Stimulated activated naive CD8-positive, alpha-beta T cell treated with anti-CD3 and anti-CD28 coated beads, Interleukin-15, Interleukin-2, amounts not matched to agents 100 ng/mL and 50 ng/mL, for 24 hours (primary cell): Measurements from ENCODE around the gene HAUS1.
"Not testable (repeated sequence)": the region's sequence is repeated elsewhere in the genome, so short reads cannot be mapped to it uniquely, and the experiment has no call there.

Experiments used
- H3K27ac Mint-ChIP-seq: one replicate; pipeline ENCODE4 v1.8.0; 2021; ENCODE audit warnings: mild to moderate bottlenecking, mixed read lengths
- H3K27me3 Mint-ChIP-seq: one replicate; pipeline ENCODE4 v1.8.0; 2021; ENCODE audit warnings: mixed read lengths
- H3K36me3 Mint-ChIP-seq: one replicate; pipeline ENCODE4 v1.8.0; 2021; ENCODE audit warnings: low read depth, mixed read lengths
- H3K4me1 Mint-ChIP-seq: one replicate; pipeline ENCODE4 v1.8.0; 2021; ENCODE audit warnings: low read depth, mixed read lengths
- H3K4me3 Mint-ChIP-seq: one replicate; pipeline ENCODE4 v1.8.0; 2021; ENCODE audit warnings: mild to moderate bottlenecking, mixed read lengths
- H3K9me3 Mint-ChIP-seq: one replicate; pipeline ENCODE4 v1.8.0; 2021; ENCODE audit warnings: mixed read lengths

The HAUS1 gene

DNA sequence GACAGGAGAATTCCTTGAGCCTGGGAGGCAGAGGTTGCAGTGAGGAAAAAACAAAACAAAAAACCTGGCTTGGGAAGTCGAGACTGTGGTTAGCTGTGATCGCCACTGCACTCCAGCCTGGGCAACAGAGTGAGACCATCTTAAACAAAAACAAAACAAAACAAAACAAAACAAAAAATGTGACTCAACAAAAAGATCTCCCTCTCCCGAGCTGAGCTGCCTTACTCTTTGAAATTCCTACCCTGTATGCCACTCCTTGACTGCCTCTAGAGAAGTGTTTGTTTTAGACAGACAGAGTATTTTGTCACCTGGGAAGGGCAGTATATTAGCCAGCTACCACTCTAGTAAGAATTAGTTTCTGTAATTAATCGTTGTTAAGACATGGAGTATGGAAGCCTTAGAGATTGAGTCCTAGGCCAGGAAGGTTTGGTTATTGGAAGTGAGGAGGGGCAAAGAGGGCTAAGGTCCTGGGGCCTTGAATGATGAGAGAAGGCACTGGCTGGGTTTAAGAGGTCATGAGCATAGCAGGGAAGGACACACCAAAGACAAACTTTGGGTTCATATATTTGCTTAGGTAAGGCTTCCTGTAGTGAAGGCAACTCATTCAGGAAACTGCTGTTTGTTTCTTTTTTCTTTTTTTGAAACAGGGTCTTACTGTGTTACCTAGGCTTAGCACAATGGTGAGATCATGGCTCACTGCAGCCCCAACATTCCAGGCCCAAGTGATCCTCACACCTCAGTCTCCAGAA, 56.0 kb downstream of the HAUS1 start:
- Mint-ChIP-seq H3K36me3 (no peaks in the 10 kb centered on the region), H3K4me1 (peaks cover 36% of the 10 kb centered on the region), H3K27ac (no peak overlapping the region), H3K4me3 (no peak overlapping the region), H3K27me3 (no peaks in the 10 kb centered on the region), H3K9me3 (no peaks in the 10 kb centered on the region)

DNA sequence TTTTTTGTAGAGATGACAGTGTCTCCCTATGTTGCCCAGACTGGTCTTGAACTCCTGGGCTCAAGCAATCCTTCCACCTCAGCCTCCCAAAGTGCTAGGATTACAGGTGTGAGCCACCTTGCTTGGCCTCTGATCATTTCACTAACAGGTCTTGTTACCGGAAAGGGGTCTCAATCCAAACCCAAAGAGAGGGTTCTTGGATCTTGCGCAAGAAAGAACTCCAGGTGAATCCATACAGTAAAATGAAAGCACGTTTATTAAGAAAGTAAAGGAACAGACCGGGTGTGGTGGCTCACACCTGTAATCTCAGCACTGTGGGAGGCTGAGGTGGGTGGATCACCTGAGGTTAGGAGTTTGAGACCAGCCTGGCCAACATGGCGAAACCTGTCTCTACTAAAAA, 56.7 kb downstream of the HAUS1 start:
- peaks cover 30% of the 10 kb centered on the region for H3K4me1 Mint-ChIP-seq
- H3K27ac Mint-ChIP-seq, H3K36me3 Mint-ChIP-seq, H3K4me3 Mint-ChIP-seq, H3K27me3 Mint-ChIP-seq, H3K9me3 Mint-ChIP-seq: not testable (repeated sequence)

DNA sequence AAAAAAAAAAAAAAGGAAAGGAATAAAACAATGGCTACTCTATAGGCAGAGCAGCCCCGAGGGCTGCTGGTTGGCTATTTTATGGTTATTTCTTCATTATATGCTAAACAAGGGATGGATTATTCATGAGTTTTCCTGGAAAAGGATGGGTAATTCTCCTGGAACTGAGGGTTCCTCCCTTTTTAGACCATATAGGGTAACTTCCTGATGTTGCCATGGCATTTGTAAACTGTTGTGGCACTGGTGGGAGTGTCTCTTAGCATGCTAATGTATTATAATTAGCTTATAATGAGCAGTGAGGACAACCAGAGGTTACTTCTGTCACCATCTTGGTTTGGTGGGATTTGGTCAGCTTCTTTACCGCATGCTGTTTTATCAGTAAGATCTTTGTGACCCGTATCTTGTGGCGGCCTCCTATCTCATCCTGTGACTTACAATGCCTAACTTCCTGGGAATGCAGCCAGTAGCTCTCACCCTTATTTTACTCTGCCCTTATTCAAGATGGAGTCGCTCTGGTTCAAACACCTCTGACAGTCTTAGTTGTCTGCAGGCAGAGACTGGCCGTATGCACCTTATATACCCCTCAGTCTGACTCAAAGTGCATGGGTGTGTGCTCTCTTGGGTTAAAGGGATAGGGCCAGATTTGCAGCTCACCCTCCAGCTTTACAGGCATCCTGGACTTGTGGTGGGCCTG, 57.7 kb downstream of the HAUS1 start:
- no peaks in the 10 kb centered on the region for H3K36me3 Mint-ChIP-seq
- H3K27me3 Mint-ChIP-seq = no peaks in the 10 kb centered on the region
- H3K4me3 Mint-ChIP-seq = no peak overlapping the region
- H3K27ac Mint-ChIP-seq = no peak overlapping the region
- no peaks in the 10 kb centered on the region for H3K9me3 Mint-ChIP-seq
- H3K4me1 Mint-ChIP-seq = peaks cover 26% of the 10 kb centered on the region

DNA sequence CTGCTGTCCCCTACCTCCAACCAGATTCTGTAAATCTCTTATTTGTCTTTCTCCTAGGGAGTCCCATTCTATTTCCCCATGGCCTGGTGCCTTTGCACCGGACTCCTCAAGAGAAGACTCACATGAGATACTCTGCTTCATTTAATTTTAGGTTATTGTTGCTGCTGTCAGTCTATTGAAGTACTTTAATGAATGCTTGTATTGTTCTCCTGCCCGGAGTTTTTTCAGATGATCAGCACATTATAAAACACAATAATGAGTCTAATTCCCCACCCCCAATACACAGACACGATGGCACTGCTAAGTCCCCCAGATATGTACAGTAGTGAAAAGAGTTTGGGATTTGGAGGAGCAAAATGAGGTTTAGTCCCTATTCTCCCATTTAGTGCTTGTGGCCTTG, 58.9 kb downstream of the HAUS1 start:
- no peak overlapping the region for H3K4me3 Mint-ChIP-seq
- no peaks in the 10 kb centered on the region for H3K9me3 Mint-ChIP-seq
- H3K27ac Mint-ChIP-seq = no peak overlapping the region
- peaks cover 22% of the 10 kb centered on the region for H3K4me1 Mint-ChIP-seq
- no peaks in the 10 kb centered on the region for H3K27me3 Mint-ChIP-seq
- H3K36me3 Mint-ChIP-seq = no peaks in the 10 kb centered on the region

DNA sequence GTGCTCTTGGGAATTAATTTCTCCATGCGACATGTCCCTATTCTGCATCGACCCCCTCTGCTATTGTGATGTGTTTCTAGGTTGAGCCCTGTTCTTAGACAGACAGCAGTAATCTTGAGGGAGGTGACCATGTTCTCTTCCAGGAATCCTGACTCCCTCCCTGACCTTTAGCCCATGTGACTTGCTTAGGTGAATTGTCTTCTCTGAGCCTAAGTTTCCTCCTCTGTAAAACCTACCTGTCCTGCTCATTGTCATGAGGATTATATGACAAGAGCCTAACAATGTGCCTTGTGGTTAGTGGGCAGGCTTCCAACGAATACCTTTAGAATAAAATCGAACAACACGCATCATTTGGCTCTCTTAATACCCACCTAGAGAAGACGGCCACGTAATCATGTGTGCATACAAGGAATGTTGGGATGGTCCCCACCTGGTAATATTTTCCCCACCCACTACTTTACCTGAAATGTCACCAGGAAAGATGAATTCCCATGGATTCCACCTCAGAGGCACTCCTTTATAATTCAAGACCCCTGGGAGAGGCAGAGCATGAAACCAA, 59.8 kb downstream of the HAUS1 start:
- H3K9me3 Mint-ChIP-seq = no peaks in the 10 kb centered on the region
- no peaks in the 10 kb centered on the region for H3K27me3 Mint-ChIP-seq
- H3K27ac Mint-ChIP-seq = no peak overlapping the region
- no peak overlapping the region for H3K4me3 Mint-ChIP-seq
- peaks cover 29% of the 10 kb centered on the region for H3K4me1 Mint-ChIP-seq
- no peaks in the 10 kb centered on the region for H3K36me3 Mint-ChIP-seq

DNA sequence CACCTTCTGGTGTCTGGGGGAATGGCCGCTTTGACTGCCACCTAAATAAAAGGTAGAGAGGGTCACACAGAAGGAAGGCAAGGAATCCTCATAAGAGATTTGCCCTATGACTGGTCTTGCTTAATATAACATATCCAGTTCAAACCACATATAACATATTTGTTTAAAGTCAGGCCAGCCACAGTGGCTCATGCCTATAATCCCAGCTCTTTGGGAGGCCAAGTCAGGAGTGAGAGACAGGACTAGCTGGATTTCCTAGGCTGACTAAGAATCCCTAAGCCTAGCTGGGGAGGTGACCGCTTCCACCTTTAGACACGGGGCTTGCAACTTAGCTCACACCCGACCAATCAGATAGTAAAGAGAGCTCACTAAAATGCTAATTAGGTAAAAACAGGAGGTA, 60.3 kb downstream of the HAUS1 start:
- H3K27ac Mint-ChIP-seq, H3K36me3 Mint-ChIP-seq, H3K9me3 Mint-ChIP-seq, H3K27me3 Mint-ChIP-seq, H3K4me3 Mint-ChIP-seq: not testable (repeated sequence)
- H3K4me1 Mint-ChIP-seq = peaks cover 34% of the 10 kb centered on the region

DNA sequence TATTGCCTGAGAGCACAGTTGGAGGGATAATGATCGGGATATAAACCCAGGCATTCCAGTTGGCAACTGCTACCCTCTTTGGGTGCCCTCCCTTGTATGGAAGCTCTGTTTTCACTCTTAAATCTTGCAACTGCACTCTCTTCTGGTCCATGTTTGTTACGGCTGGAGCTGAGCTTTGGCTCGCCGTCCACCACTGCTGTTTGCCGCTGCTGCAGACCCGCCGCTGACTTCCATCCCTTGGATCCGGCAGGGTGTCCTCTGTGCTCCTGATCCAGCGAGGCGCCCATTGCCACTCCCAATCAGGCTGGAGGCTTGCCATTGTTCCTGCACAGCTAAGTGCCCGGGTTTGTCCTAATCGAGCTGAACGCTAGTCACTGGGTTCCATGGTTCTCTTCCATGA, 60.7 kb downstream of the HAUS1 start:
- Mint-ChIP-seq H3K27ac (no peak overlapping the region), H3K4me1 (peaks cover 37% of the 10 kb centered on the region), H3K9me3 (no peaks in the 10 kb centered on the region), H3K27me3 (no peaks in the 10 kb centered on the region), H3K4me3 (no peak overlapping the region), H3K36me3 (no peaks in the 10 kb centered on the region)

DNA sequence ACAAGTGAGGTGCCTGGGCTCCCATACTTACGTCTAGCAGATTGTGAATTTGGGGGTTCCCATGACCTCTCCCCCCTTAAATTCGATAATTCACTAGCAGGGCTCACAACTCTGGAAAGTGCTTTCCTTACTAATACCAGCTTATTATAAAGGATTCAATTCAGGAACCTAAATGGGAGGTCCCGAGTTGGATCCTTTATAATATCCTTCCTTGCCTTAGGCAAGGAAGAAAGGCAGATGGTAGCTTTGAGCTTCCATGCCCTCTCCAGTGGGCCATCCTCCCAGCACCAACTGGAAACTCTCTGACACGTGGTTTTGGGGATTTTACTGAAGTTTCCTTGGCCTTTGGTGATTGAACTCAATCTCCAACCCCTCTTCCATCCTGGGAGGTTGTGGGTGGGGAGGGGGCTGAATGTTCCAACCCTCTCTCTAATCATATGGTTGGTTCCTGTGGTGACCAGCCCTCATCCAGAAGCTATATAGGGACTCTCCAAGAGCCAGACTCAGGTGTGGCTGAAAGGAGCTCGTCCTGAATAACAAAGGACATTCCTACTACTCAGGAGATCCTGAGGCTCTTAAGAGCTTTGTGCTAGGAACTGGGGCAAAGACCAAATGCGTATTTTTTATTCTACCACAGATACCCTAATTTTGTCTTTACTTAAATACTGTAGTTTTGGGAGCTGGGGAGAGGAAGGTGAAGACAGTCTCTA, 62.2 kb downstream of the HAUS1 start:
- peaks cover 31% of the 10 kb centered on the region for H3K4me1 Mint-ChIP-seq
- peak overlapping the region; percentile 6 for H3K27ac Mint-ChIP-seq
- no peaks in the 10 kb centered on the region for H3K36me3 Mint-ChIP-seq

DNA sequence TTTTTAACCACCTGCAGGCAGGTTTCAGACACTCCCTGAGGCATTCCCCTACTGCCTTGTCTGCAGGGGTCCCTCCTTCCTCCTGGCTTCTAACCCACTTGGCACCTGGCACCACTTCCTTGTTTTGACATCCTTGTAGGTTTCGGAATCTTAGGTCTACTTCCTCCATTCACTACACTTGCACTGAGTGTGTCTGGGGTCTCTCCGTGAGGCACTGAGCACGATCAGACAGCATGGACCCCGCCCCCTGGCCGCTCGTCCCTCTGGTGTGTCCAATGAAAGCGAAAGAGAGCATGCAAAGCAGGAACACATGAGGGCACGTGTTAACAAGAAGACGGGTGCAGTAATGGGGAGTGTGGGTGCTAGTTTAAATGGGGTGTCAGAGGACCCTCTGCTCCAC, 63.8 kb downstream of the HAUS1 start:
- H3K36me3 Mint-ChIP-seq = no peaks in the 10 kb centered on the region
- H3K27me3 Mint-ChIP-seq = no peaks in the 10 kb centered on the region
- no peaks in the 10 kb centered on the region for H3K9me3 Mint-ChIP-seq
- H3K4me1 Mint-ChIP-seq = peaks cover 36% of the 10 kb centered on the region
- peak overlapping the region; percentile 56 for H3K4me3 Mint-ChIP-seq
- H3K27ac Mint-ChIP-seq = peak overlapping the region; percentile 85

More for the DNA sequence above, 62.2 kb downstream of the HAUS1 start:
- H3K27me3 Mint-ChIP-seq = no peaks in the 10 kb centered on the region
- H3K4me3 Mint-ChIP-seq = no peak overlapping the region
- H3K9me3 Mint-ChIP-seq = no peaks in the 10 kb centered on the region

DNA sequence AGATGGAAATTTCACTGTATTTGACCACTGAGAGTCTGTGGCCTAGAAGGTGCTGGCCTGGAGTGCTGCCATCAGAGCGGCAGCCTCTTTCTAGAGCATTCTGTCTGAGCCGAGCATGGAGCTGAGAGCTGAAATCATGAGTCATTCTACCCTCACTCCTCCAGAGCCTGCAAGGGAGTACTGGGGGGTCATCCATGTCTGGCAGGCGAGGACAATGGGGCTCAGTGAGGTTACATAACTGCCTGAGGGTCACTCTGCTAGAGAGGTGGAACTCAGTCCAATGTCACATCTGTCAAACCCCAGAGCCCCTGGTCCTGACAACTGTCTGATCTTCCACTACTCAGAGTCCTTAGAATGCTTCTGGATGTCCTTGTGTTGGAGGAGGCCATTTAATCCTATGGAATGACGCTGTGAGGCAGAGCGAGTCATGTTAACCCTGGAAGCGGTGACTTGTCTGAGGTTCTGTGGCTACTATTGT, 65.3 kb downstream of the HAUS1 start:
- no peak overlapping the region for H3K4me3 Mint-ChIP-seq
- H3K27me3 Mint-ChIP-seq = no peaks in the 10 kb centered on the region
- H3K27ac Mint-ChIP-seq = peak overlapping the region; percentile 10
- H3K4me1 Mint-ChIP-seq = peaks cover 42% of the 10 kb centered on the region
- no peaks in the 10 kb centered on the region for H3K9me3 Mint-ChIP-seq
- no peaks in the 10 kb centered on the region for H3K36me3 Mint-ChIP-seq

DNA sequence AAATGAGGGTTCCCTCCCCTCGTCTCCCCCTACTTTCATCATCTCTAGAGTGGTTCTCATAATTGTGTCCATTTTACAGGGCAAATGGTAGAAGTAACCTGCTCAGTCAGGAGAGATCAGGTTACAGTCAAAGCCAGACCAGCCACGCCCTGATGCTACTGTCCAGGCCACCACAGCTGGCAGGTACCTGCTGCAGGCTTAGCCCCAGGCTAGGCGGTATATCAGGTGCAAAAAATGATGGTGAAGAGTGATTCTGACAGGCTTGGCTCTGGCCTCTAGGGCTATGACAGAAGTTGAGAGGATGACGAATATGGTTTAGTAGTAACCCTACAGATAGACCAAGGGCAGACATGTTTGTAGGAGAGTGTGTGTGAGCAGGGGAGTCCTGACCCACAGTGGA, 67.1 kb downstream of the HAUS1 start:
- Mint-ChIP-seq H3K9me3 (no peaks in the 10 kb centered on the region), H3K27ac (no peak overlapping the region), H3K4me3 (no peak overlapping the region), H3K27me3 (no peaks in the 10 kb centered on the region), H3K4me1 (peaks cover 56% of the 10 kb centered on the region), H3K36me3 (peaks cover 13% of the 10 kb centered on the region)

DNA sequence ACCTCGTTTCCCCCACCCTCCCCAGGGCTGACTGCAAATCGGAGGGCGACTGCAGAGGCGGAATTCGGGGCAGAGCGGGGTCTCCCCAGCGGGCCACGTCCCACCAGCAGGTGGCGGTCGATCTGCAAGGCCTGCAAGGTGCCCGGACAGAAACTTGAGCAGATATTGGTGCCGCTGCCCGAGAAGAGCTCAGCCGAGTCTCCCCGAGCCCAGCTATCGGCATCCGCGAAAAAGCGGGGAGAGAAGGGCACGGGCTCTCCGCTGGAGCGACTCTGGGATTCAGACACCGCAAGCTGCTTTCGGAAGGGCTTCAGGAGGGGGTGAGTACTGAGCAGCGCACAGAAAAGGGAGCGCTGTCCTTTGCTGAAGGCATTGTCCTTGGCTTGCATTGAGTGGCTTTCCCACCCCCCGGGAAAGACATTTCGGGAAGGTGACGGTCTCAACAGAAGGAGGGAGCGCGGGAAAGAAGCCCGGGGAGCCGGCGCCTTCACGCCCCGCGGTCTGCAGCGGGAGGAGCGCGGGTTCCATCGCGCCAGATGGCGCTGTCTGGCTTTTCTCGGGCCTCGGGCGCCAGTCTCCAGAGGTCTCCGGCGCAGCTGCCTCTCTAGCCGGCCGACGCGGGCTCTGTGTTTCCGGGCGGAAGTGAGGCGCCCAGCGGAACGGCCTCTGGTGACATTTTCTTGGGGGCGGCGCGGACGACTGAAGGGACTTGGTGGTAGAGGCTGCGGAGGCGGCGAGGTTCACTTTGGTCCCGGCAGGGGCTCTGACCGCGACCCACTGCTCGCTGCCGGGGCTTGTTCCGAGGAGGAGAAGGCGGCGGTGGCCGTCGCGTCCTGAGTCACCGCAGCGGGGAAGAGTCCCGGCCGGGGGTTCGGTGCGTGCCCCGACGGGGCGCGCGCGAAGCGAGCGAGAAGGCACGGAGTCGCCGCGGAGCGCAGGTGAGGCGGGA, 69.5 kb downstream of the HAUS1 start:
- Mint-ChIP-seq H3K4me3 (peak overlapping the region; percentile 98), H3K4me1 (peaks cover 58% of the 10 kb centered on the region), H3K27ac (peak overlapping the region; percentile 99), H3K9me3 (no peaks in the 10 kb centered on the region), H3K36me3 (peaks cover 24% of the 10 kb centered on the region), H3K27me3 (no peaks in the 10 kb centered on the region)

DNA sequence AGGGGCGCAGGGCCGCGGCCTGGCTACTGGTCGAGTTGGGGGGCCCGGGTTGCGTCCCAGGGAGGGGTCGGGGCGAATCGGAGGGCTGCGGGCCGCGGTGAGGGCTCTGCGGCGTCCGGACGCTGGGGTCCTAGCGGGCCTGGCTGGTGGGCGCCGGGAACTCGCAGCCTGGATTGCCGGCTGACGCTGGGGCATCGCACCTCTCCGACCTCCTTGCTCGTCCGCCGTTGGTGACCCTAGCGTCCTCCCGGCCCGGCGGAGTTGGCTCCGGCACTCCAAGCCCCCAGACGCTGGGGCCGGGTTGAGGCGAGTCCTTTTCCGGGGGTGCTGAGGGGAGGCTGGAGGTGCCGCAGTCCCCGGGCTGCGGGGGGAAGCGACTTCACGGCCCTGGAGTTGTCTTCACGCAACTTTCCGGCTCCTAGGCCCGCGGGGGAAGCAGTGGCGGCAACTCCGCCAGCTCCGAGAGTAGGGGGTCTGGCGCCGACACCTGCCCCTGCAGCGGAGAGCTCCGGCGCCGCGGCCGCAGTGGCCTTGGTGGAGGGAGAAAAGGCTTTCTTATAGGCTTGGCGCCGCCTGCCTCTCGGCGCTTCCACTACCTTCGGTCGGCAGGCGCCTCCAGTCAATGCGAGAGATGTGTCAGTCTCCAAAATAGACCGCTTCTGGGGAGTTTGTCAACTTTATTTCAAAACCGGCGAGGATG, 70.3 kb downstream of the HAUS1 start:
- Mint-ChIP-seq H3K4me3 (peak overlapping the region; percentile 98), H3K4me1 (peaks cover 54% of the 10 kb centered on the region), H3K9me3 (no peaks in the 10 kb centered on the region), H3K27ac (peak overlapping the region; percentile 99), H3K27me3 (no peaks in the 10 kb centered on the region), H3K36me3 (peaks cover 28% of the 10 kb centered on the region)

DNA sequence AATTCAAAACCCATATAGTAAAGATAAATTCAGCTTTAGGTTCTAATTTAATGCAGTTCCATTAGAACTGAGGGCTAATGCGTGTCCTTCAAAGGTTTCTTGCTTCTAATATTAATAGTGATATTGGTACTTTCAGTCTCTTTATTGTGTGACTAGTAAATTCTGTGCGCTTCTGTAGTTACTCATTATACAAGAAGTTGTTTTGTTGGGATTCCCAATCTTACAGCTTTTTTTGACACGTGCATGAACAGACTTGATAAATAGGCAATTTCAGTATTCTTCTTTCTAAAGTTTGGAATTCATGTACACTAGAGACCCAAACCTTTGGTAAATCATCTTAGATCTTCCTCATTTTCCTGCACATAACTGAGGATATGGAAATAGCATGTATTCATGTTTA, 71.8 kb downstream of the HAUS1 start:
- Mint-ChIP-seq H3K36me3 (peaks cover 28% of the 10 kb centered on the region), H3K27me3 (no peaks in the 10 kb centered on the region), H3K4me1 (peaks cover 63% of the 10 kb centered on the region), H3K4me3 (peak overlapping the region; percentile 98), H3K27ac (peak overlapping the region; percentile 76), H3K9me3 (no peaks in the 10 kb centered on the region)
